ENCODE data around the gene SCRN1.

DNA sequence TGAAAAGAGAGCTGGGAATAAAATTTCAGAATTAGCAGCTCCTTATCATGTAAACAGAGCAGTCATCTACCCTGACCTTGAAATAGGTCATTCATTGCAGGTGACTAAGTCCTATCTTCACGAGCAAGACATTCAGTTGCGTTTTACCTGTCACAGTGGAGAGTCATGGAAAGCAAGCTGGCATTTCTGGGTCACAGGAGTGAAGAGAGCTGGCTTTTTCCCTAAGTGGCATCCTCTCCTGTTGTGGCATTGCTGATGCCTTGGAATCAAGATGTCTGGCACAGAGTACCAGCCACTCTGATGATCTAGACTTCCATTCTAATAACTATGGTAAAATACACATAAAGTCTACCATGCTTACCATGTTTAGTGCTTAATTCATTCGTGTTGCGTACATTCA is 70.8 kb downstream of the SCRN1 start:
- TF ChIP-seq, protein P1, sequence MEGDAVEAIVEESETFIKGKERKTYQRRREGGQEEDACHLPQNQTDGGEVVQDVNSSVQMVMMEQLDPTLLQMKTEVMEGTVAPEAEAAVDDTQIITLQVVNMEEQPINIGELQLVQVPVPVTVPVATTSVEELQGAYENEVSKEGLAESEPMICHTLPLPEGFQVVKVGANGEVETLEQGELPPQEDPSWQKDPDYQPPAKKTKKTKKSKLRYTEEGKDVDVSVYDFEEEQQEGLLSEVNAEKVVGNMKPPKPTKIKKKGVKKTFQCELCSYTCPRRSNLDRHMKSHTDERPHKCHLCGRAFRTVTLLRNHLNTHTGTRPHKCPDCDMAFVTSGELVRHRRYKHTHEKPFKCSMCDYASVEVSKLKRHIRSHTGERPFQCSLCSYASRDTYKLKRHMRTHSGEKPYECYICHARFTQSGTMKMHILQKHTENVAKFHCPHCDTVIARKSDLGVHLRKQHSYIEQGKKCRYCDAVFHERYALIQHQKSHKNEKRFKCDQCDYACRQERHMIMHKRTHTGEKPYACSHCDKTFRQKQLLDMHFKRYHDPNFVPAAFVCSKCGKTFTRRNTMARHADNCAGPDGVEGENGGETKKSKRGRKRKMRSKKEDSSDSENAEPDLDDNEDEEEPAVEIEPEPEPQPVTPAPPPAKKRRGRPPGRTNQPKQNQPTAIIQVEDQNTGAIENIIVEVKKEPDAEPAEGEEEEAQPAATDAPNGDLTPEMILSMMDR (conservative IDR thresholded peaks at IDR 0.05) = no peak
- TF ChIP-seq ZFX (IDR thresholded peaks at IDR 0.05) = no peak

Measured in C4-2B (cell line).